Dedifferentiated amniotic fluid mesenchymal stem cell (primary cell): ENCODE measurements around the gene C19orf38.
"Not testable (repeated sequence)": the region's sequence is repeated elsewhere in the genome, so short reads cannot be mapped to it uniquely, and the experiment has no call there.

Experiments used
- DNase-seq: peaks from one replicate; pipeline ENCODE4 v3.0.0-alpha.2; 2016; ENCODE audit errors: extremely low spot score

Gene C19orf38

GRCh38 chr19:10852098-10852800 lies 4.0 kb downstream of the C19orf38 start:
- no peak for DNase-seq

- no peak for DNase-seq
Observed at GRCh38 chr19:10852941-10853340, 4.7 kb downstream of the C19orf38 start.

- DNase-seq, result no peak
Observed at GRCh38 chr19:10854350-10855089, 6.3 kb downstream of the C19orf38 start.

GRCh38 chr19:10855879-10856522 lies 7.8 kb downstream of the C19orf38 start:
- DNase-seq, result no peak

- DNase-seq, result not testable (repeated sequence)
Observed at GRCh38 chr19:10856899-10857298, 8.7 kb downstream of the C19orf38 start.

GRCh38 chr19:10858204-10858828 lies 10.1 kb downstream of the C19orf38 start:
- DNase-seq, result no peak

GRCh38 chr19:10861103-10861651 lies 13.0 kb downstream of the C19orf38 start:
- DNase-seq, result no peak

- DNase-seq, result no peak
Observed at GRCh38 chr19:10862561-10863106, 14.4 kb downstream of the C19orf38 start.

- DNase-seq, result no peak
Observed at GRCh38 chr19:10863107-10863717, 15.0 kb downstream of the C19orf38 start.

- peak; percentile 78 for DNase-seq
Observed at GRCh38 chr19:10864538-10864899, 16.3 kb downstream of the C19orf38 start.

- no peak for DNase-seq
Observed at GRCh38 chr19:10866495-10866894, 18.3 kb downstream of the C19orf38 start.

GRCh38 chr19:10868872-10869547 lies 20.8 kb downstream of the C19orf38 start:
- DNase-seq, result no peak

- not testable (repeated sequence) for DNase-seq
Observed at GRCh38 chr19:10869872-10870311, 21.7 kb downstream of the C19orf38 start.

- no peak for DNase-seq
Observed at GRCh38 chr19:10870501-10870954, 22.3 kb downstream of the C19orf38 start.

- DNase-seq, result peak; percentile 98
Observed at GRCh38 chr19:10870955-10871603, 22.9 kb downstream of the C19orf38 start, which contains the start of gene CARM1. Gene CARM1 (plus strand): TSS chr19:10871553. CDS start chr19:10871703, 150 bp downstream.

GRCh38 chr19:10871711-10872545 lies 23.7 kb downstream of the C19orf38 start:
- no peak for DNase-seq

GRCh38 chr19:10872546-10873107 lies 24.4 kb downstream of the C19orf38 start:
- no peak for DNase-seq

- no peak for DNase-seq
Observed at GRCh38 chr19:10874024-10874423, 25.8 kb downstream of the C19orf38 start.
